H54 (cell line): Measurements from ENCODE around the gene FMNL2.

Experiments used
- DNase-seq: peaks from one replicate; pipeline ENCODE4 v3.0.0; 2011; ENCODE audit warnings: low spot score, mixed read lengths; ENCODE audit not compliant: insufficient read length
- FAIRE-seq: peaks from 3 replicates; lab custom pipeline; 2011; peaks lifted over from hg19 to GRCh38; lab: Jason Lieb, UNC
- POLR2A ChIP-seq: IDR thresholded peaks from 2 replicates; pipeline ENCODE4 v1.6.1; 2011; ENCODE audit warnings: low read depth, mild to moderate bottlenecking, low read length

FMNL2 gene

DNA sequence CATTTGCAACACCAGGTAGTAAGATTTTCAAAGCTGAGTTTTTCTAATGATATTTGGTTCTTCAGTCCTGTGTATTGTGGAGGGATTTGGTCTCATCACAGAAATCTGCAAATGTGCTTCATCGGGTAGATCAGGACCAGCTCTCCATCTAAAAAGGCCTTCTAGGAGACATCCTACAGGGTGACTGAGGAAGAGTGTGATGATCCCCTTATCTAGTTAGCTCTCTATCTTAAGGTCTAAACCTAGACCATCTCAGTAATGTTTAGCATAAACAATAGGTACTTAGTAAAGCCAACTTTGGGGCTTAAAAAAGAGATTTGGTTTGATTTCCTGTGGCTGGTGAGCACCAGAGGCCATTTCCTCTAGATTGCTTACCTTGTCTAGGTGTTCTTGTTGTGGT lies 237.1 kb downstream of the FMNL2 start:
- DNase-seq = no peak
- TF ChIP-seq POLR2A = no peak
- no peak for FAIRE-seq

DNA sequence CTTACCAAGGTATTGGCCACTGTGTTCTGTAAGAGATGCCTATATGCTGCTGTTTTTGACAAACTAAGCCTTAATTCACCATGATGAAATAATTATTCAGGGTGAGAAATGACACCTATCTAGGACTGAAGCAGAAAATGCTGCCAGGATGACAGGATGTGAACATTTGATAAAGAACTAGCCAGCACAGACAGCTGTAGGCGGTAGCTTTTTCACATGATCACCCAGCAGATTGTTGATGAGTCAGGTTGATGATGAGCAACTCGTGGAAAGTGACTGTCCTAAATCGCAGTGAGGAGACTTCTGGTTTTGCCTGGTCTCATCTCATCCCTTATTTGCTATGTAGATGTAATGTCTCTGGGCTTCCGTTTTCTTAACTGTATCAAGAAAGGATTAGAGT lies 238.2 kb downstream of the FMNL2 start:
- FAIRE-seq = peak; percentile 86
- TF ChIP-seq POLR2A = no peak
- DNase-seq = no peak

DNA sequence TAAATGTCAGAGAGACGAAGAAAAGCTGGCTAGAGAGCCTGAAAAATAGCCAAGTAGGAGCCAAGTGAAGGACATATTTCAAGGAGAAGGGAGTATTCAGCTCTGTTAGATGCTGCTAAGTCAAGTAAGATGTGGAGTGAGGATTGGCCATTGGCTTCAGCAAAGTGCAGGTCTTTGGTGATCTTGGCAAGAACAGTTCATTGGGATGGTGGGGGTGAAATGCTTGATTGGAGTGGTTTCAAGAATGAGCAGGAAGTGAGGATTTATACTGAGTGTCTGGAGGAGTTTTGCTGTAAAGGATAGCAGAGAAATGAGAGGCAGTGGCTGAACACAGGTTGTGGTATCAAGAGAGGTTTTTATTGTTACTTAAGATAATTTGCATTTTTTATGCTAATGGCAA lies 242.6 kb downstream of the FMNL2 start:
- FAIRE-seq = peak; percentile 38
- no peak for DNase-seq
- TF ChIP-seq POLR2A = no peak

DNA sequence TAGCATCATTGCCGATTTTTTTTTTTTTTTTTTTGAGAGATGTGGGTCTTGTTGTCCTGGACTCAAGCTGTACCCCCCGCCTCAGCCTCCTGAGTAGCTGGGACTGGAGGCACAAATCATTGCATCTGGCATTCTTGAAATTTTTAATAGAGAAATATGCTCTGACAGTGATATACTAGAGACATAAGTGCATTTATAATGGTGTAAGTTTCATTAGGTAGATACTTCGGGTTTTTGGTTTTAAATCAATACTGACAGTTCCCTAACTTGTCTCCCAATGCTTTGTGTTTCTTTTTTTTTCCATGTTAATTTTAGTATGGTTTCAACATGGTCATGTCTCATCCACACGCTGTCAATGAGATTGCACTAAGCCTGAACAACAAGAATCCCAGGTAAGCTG lies 243.6 kb downstream of the FMNL2 start:
- FAIRE-seq (no peak), DNase-seq (no peak)
- no peak for TF ChIP-seq POLR2A

DNA sequence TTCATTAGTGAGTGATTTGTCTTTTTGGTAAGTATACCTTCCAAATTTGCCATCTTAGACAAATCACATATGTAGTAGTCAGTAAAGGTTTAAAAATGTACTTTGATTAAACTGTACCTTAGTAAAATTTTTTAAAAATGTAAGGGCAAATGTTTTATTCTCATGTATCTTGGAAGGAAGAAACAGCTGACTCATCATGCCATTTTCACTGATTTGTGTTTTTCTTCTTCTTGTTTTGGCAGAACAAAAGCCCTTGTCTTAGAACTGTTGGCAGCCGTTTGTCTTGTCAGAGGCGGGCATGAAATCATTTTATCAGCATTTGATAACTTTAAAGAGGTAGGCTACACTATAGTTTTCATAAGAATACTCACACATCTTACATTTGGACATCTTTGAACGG lies 245.7 kb downstream of the FMNL2 start:
- DNase-seq (no peak), FAIRE-seq (no peak)
- no peak for TF ChIP-seq POLR2A

DNA sequence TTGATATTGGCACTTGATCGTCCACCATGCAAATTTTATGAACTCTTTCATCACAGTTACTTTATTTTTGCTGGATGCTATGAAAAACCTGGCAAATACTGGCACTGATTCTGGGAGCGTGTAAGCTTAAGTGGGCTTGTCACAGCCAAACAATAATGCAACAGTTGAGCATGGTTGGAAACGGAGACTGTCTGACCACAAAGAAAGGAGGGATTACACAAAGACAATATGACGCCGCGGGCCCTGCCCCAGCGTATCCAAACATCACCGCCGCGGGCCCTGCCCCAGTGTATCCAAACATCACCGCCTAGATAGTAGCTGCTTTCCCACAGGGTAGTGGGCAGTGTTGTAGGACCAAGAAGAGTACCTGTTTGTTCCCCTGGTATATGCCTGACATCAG lies 246.4 kb downstream of the FMNL2 start:
- FAIRE-seq = no peak
- TF ChIP-seq POLR2A = no peak
- DNase-seq = no peak

DNA sequence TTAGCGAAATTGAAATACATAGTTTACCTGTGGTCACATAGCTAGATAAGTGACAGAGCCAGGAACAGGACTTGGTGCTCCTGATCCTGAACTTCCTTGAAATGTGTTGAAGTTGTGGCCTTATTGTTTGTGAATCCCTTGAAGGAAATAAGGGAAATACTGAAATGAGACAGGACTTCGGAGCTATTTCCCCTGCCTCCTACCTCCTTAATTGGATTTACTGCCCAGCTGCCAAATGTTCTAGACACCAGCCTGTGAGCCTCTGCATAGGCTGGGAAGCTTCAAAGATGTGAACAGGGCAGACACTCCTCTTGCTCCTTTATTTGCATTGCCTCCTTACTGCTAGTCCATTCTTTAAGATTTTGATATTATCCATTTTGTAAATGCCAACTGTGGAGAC lies 247.1 kb downstream of the FMNL2 start:
- no peak for TF ChIP-seq POLR2A
- DNase-seq (no peak), FAIRE-seq (no peak)

DNA sequence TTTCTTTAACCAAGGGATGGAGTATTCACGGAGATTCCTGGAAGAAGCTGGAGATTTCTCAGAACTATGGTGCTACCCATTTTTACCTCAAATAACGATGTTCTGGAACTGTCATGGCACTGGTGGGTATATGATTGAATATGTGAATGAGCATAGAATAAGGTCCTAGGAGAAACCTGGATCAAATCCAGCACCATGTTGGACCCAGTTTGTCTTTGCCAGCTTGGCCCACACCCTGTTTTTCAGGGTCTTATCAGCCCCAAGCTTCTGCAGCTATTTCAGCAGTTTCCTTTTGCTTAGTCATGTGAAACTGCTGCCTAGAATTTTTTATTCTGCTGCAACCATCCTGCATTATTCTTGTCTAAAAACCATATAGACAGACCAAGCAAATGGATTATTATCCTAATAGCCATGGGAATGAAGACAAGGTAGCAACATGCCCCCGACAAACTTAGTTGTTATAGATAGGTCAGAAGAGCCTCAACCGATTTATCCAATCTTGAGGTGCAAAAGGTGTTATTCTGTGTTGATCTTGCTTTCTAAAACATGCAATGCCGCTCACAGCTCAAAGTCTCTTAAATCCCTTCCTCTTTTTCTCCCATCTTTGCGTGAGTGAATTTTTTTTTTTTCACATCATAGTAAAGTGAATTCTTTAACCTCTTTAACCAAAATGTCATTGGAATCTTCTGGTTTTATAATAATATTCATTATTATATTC lies 248.7 kb downstream of the FMNL2 start:
- no peak for DNase-seq
- TF ChIP-seq POLR2A = no peak
- FAIRE-seq = no peak

DNA sequence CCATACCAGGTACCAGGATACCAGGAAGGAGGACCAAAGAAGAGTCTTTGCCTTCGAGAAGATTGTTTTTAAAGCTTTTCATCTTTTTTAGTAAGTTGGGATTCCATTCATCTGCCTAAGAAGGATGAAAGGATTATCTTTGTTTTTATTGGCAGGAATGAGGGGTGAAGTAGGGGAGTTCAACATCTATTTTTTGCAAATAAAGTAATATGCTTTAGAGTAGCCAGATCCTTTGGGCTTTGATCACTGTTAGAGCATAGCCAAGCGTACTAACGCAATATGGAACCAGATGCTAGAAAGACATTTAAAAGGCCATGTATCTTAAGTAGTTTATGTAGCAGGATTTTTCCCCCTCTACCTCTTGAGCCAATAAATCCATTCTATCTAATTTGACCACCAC lies 249.3 kb downstream of the FMNL2 start:
- FAIRE-seq (no peak), DNase-seq (no peak)
- no peak for TF ChIP-seq POLR2A

DNA sequence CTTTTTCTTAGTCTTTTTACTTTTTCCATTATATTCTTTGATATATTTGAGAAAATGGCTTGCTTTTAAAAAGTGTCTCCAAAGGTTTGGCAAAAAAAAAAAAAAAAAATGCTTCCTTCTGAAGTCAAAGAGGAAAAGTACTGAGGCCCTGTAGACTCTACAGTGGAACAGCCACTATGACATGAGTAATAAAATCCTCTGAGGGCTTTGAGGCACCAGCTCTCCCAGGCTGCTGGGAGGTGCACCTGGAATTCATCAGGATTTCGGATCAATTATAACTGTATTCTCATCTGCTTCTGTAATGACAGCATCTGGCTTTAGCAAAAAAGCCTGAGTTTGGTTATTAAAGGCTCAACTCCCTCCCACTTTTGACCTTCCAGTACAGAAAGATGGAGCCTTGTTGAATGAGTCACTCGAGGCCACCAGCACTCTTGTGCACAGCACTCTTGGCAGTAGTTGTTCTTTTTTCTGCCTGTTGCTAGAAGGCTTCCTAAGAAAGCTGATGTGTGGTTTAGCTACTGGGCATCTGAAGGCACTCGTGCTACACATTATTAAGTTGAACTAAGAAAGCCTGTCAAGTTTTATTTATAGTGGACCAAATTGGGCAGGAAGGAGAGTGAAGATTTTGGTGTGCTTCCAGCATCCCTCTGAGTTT lies 251.0 kb downstream of the FMNL2 start:
- TF ChIP-seq POLR2A = no peak
- DNase-seq = peak; percentile 26
- peak; percentile 97 for FAIRE-seq

DNA sequence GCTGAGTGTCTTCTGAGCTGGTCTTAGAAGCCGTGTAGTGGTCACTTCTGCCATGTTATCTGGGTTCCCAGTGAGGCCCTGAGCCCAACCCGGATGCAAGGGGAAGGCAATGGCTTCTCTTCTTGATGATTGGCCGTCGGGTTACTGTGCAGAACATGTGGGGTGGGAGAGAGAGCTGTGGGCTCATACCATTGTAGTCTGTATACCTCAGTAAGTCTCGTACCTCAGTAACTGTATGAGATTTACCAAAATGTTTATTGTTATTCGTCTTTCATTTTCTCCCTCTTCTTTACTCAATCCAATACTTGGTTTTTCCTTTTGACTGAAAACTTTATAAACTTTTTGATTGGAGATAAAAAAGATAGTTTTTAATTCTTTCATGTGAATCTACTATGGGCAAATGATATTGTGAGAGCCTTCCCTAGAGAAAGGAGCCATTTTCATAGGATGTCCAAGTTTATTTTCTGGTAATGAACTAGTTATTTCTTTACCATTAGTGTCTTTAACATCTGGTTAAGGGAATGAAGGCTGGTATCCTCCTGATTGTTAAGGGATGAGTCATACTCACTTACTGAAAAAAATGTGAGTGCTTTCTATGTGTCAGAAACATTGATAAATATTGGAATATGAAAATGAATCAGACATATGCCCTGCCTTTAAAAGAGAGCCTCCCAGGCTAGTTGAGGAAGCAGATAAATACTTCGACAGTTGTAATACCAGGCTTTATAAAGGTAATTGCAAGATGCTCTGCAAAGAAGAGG lies 252.4 kb downstream of the FMNL2 start:
- no peak for TF ChIP-seq POLR2A
- no peak for DNase-seq

DNA sequence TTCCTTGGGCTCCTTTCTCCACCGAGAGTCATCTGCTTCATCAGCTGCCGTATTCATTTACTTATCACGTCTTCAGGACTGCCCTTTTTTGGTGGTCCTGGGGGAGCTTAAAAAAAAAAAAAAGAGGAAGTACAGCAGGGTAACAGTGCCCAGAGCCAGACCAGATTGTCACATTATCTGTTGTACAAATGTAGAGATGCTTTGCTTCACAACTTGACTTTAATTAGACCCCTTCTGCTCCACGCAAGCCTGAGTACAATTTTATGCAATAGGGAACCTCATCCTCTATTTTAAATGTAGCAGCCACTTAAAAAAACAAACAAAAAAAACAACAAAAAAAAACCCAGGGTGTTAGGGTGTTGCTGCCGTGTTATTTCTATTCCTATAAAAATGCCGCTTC lies 254.0 kb downstream of the FMNL2 start:
- TF ChIP-seq POLR2A = no peak
- FAIRE-seq (no peak), DNase-seq (no peak)

More for the DNA sequence above, 252.4 kb downstream of the FMNL2 start:
- FAIRE-seq = peak; percentile 43

DNA sequence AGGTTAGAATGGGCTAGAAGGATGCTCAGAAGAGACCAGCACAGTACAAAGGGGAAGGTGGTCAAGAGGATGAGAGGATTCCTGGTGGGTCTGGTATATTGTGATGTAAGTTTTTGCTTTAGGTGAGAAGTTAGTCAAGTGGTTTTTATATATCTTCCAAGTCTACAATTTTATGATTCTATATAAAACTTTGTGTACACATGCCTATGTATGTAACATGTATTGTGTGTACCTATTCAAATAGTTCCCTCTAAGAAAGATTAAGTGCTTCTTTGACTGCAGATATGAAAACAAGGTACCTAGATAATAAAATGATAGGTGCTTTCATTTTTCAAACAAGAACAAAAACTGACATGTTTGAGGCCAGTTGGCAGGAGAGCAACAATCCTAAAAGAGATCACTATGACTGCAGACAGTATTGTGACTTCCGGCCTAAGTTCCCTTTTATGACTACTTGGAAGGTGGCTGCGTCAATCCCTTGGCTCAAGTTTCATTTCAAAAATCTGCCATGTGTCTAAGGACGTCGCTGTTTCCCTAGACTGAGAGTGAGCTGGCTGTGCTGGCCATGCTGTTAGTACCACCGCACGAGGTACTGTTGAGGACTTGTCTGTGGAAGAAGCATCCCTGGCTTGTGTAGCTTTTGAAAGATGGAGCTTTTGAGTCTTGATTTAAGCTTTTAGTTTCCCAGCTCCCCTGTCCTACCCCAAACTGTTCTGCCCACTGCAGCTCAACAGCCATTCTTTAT lies 259.2 kb downstream of the FMNL2 start:
- TF ChIP-seq POLR2A = no peak
- FAIRE-seq (no peak), DNase-seq (no peak)

DNA sequence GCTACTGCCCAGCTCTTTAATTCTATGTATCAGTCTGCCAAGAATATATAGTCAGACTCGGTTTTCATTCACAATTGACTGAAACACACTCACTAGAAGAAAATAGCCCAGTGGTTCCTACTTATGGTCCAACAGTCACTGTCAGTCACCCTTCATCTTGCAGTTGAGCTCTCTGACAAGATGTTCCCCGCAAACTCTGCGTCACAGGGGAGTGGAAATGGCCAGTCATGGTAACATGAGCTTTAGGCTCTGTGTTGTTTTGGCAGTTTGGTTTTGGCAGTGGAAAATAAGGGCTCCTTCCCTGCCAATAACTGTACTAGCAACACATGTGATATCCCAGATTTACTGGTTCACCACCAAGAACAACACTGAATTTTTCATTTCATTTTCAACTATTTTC lies 259.8 kb downstream of the FMNL2 start:
- FAIRE-seq = no peak
- no peak for DNase-seq
- no peak for TF ChIP-seq POLR2A
